Gastrocnemius medialis (tissue), 4 donors: ENCODE results near the gene UNC13C. TPM values are rescaled to one million over a fixed set of nuclear protein-coding genes. Genes with fewer than 3 reads are reported as not detected.

Experiments
- ATAC-seq, 2 donors: fragments of 150-250 bp; one replicate each; pipeline ENCODE4 v1.9.1; 2016
- DNase-seq, 2 donors: peaks; one replicate each; pipeline ENCODE4 v3.0.0-alpha.2; 2019
- H3K27ac ChIP-seq, 4 donors: fragments of 200-600 bp; sonication (generic); 1 replicate in 1 of 4; 2 replicates in 3 of 4; pipeline ENCODE4 v1.5.1; 2016 to 2018; ENCODE audit warnings: mild to moderate bottlenecking in 2 of 4, moderate library complexity in 1 of 4
- H3K27me3 ChIP-seq, 3 donors: fragments of 200-600 bp; sonication (generic) in 2 of 3; 1 replicate in 1 of 3; 2 replicates in 2 of 3; pipeline versions ENCODE4 v1.5.1 to v1.6.0; 2016 to 2019; ENCODE audit warnings: mild to moderate bottlenecking in 1 of 3, moderate library complexity in 1 of 3
- H3K36me3 ChIP-seq, 2 donors: fragments of 200-600 bp; sonication (generic) in 1 of 2; one replicate each; pipeline ENCODE4 v1.5.1; 2017 to 2018
- H3K4me1 ChIP-seq, 2 donors: fragments of 200-600 bp; sonication (generic) in 1 of 2; one replicate each; pipeline ENCODE4 v1.5.1; 2016 to 2017; ENCODE audit warnings: mild to moderate bottlenecking in 2 of 2
- H3K4me3 ChIP-seq, 4 donors: fragments of 200-600 bp; sonication (generic) in 3 of 4; 1 replicate in 1 of 4; 2 replicates in 3 of 4; pipeline ENCODE4 v1.5.1; 2016 to 2019; ENCODE audit warnings: mild to moderate bottlenecking in 2 of 4
- H3K9me3 ChIP-seq, 3 donors: fragments of 200-600 bp; sonication (generic) in 2 of 3; 1 replicate in 1 of 3; 2 replicates in 2 of 3; pipeline ENCODE4 v1.5.1; 2016 to 2019
- CTCF ChIP-seq, 5 experiments: fragments of 450-650 bp in 3 of 5; fragments of 200-600 bp in 2 of 5; sonication (generic) in 2 of 5; IDR thresholded peaks in 4 of 5; conservative IDR thresholded peaks in 1 of 5; 1 replicate in 4 of 5; 2 replicates in 1 of 5; pipeline ENCODE4 v1.5.1; 2016 to 2019; ENCODE audit warnings: antibody characterized with exemption in 5 of 5, mild to moderate bottlenecking in 3 of 5, moderate library complexity in 3 of 5
- POLR2A ChIP-seq, 2 donors: fragments of 450-650 bp; IDR thresholded peaks; one replicate each; pipeline ENCODE4 v1.6.1; 2017; ENCODE audit warnings: antibody characterized with exemption in 2 of 2, mild to moderate bottlenecking in 2 of 2, moderate library complexity in 2 of 2
- in situ Hi-C, 4 donors: fragments of 200-750 bp; cut with MboI; loops; one replicate each; pipeline versions ENCODE4 v1.15.0 to v1.8.0; 2017; ENCODE audit warnings: low sequenced_read_pairs in 4 of 4
- intact Hi-C: fragments of 100-400 bp; cut with DNase I; formaldehyde crosslinking; loops from one replicate; pipeline ENCODE4 v1.15.1; 2023; ENCODE audit warnings: low total_unique reads
- total RNA-seq, 4 donors: library from RNA; depleted of rRNA; stranded (reverse); fragments of >200 nt; gene quantifications; one replicate each; pipeline versions ENCODE4 v1.1.0 to v1.2.3, GENCODE V29; 2016

UNC13C gene
- total RNA-seq, 4 donors from 2014 or later: 2.5 to 6.6 (median 3.6) TPM

- TF ChIP-seq POLR2A (IDR thresholded peaks at IDR 0.05): no peak
- TF ChIP-seq CTCF (IDR thresholded peaks at IDR 0.05 in 4 of 5, conservative IDR thresholded peaks at IDR 0.05 in 1 of 5): no peak
- intact Hi-C loops (loop anchor here (5.0 kb wide), 1 partner anchor 112 kb away; the partner anchor contains the start of gene UNC13C), in situ Hi-C loops (no loop called here)
- DNase-seq (peak in 1 of 2 donors; percentile 18), ATAC-seq (peak in 1 of 2 donors; percentile 81)
- Histone ChIP-seq H3K4me1 (peaks cover 0 to 3% of the 10 kb centered on the region in 2 donors), H3K36me3 (no peaks in the 10 kb centered on the region), H3K4me3 (no peak overlapping the region), H3K27ac (peak overlapping the region in 1 of 4 donors; percentile 39), H3K9me3 (no peaks in the 10 kb centered on the region), H3K27me3 (no peaks in the 10 kb centered on the region)
Measured at GRCh38 chr15:54088837-54089236, 110.6 kb downstream of the UNC13C start.

- Histone ChIP-seq H3K36me3 (no peaks in the 10 kb centered on the region), H3K9me3 (no peaks in the 10 kb centered on the region), H3K4me1 (peaks cover 0 to 3% of the 10 kb centered on the region in 2 donors), H3K4me3 (no peak overlapping the region), H3K27ac (peak overlapping the region in 1 of 4 donors; percentile 39), H3K27me3 (no peaks in the 10 kb centered on the region)
- in situ Hi-C loops: no loop called here
- intact Hi-C loops: loop anchor here (5.0 kb wide), 1 partner anchor 112 kb away; the partner anchor contains the start of gene UNC13C
- no peak for DNase-seq
- TF ChIP-seq POLR2A (IDR thresholded peaks at IDR 0.05) (no peak), CTCF (IDR thresholded peaks at IDR 0.05 in 4 of 5, conservative IDR thresholded peaks at IDR 0.05 in 1 of 5) (no peak)
- ATAC-seq: peak in 1 of 2 donors; percentile 71
Measured at GRCh38 chr15:54089776-54090175, 111.5 kb downstream of the UNC13C start.

- Histone ChIP-seq H3K36me3 (no peaks in the 10 kb centered on the region), H3K4me3 (no peak overlapping the region), H3K27ac (no peak overlapping the region), H3K4me1 (peaks cover 0 to 3% of the 10 kb centered on the region in 2 donors), H3K9me3 (no peaks in the 10 kb centered on the region), H3K27me3 (no peaks in the 10 kb centered on the region)
- intact Hi-C loops (no loop called here), in situ Hi-C loops (no loop called here)
- ATAC-seq: no peak
- no peak for TF ChIP-seq POLR2A (IDR thresholded peaks at IDR 0.05)
- TF ChIP-seq CTCF (IDR thresholded peaks at IDR 0.05 in 4 of 5, conservative IDR thresholded peaks at IDR 0.05 in 1 of 5): no peak
- no peak for DNase-seq
Measured at GRCh38 chr15:54091651-54092050, 113.4 kb downstream of the UNC13C start.

- ATAC-seq (no peak), DNase-seq (no peak)
- Histone ChIP-seq H3K4me1 (no peaks in the 10 kb centered on the region), H3K27me3 (no peaks in the 10 kb centered on the region), H3K9me3 (no peaks in the 10 kb centered on the region), H3K4me3 (no peak overlapping the region), H3K27ac (no peak overlapping the region), H3K36me3 (no peaks in the 10 kb centered on the region)
- TF ChIP-seq POLR2A (IDR thresholded peaks at IDR 0.05) (no peak), CTCF (IDR thresholded peaks at IDR 0.05 in 4 of 5, conservative IDR thresholded peaks at IDR 0.05 in 1 of 5) (no peak)
- intact Hi-C loops: no loop called here
- in situ Hi-C loops: no loop called here
Measured at GRCh38 chr15:54094661-54095060, 116.4 kb downstream of the UNC13C start.

- in situ Hi-C loops (no loop called here), intact Hi-C loops (no loop called here)
- Histone ChIP-seq H3K4me1 (no peaks in the 10 kb centered on the region), H3K27ac (no peak overlapping the region), H3K27me3 (no peaks in the 10 kb centered on the region), H3K36me3 (no peaks in the 10 kb centered on the region), H3K4me3 (no peak overlapping the region), H3K9me3 (no peaks in the 10 kb centered on the region)
- ATAC-seq (no peak), DNase-seq (no peak)
- TF ChIP-seq CTCF (IDR thresholded peaks at IDR 0.05 in 4 of 5, conservative IDR thresholded peaks at IDR 0.05 in 1 of 5) (no peak), POLR2A (IDR thresholded peaks at IDR 0.05) (no peak)
Measured at GRCh38 chr15:54097019-54097418, 118.8 kb downstream of the UNC13C start.
